Measurements from ENCODE around the gene TSPOAP1. TPM values are rescaled to one million over a fixed set of nuclear protein-coding genes. Genes with fewer than 3 reads are reported as not detected.

The TSPOAP1 gene
- total and polyA plus RNA-seq, 2 of the 13 experiments (the other 11 are each of a cell fraction or from before 2014, with no cell fraction given), result not detected

DNA sequence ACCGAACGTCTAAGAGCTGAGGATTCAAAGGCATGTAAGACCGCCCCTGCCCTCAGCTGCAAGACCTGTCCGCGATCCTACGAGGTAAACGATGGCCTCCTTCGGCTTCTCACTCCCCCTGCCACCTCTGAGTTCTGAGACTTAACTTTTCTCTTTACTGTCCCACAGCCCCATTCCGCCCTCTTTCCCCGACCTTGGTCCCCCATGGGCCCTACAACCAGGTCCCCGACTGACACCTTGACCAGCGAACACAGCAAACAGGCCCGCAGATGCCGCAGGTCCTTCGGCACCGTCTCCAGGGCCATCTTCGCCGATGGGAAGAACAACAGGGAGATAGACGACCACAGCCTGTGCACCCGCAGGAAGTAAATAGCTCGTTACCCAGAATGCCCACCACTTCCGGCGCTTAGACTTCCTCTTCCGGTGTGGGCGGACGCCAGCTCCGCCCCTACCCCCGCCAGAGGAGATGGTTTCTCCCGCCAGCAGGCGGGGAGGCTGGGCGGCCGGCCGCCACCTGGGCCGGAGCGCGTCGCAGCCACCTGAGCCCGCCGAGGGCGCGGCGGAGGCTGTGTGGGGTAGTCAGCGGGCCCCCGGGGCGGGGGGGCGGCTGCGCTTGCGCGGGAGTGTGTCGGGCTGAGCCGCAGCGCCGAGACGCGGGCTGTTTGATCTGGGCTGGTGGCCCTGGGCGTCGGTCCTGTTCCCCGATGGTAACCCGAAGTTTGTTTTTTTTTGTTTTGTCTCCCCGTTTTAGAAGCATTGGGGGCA, 23.4 kb upstream of the TSPOAP1 start, which contains the start of gene SUPT4H1 (continued):
- TF ChIP-seq HDAC2 (CRISPR knock-in tag; IDR thresholded peaks at IDR 0.05) (peak; percentile 83), ZNF781 (CRISPR knock-in tag; IDR thresholded peaks at IDR 0.05; ENCODE audit: borderline replicate concordance, not compliant biosample characterization) (peak; percentile 86), DMAP1 (CRISPR knock-in tag; IDR thresholded peaks at IDR 0.05) (peak; percentile 76), HNF4G (IDR thresholded peaks at IDR 0.05; ENCODE audit: borderline replicate concordance, low read depth, low read length) (no peak), HNF4G (CRISPR knock-in tag; IDR thresholded peaks at IDR 0.05; ENCODE audit: borderline replicate concordance, low read depth) (peak; percentile 55; the same call in 1 of the 2 replicates), ZNF318 (CRISPR knock-in tag; IDR thresholded peaks at IDR 0.05) (peak; percentile 20; the same call in 1 of the 2 replicates), CEBPB (IDR thresholded peaks at IDR 0.05; ENCODE audit: borderline replicate concordance, low read depth, low read length) (no peak), NFE2L2 (IDR thresholded peaks at IDR 0.05; ENCODE audit: low read length) (no peak), ZNF713 (CRISPR knock-in tag; IDR thresholded peaks at IDR 0.05) (peak; percentile 92; the same call in 1 of the 2 replicates), EED (CRISPR knock-in tag; IDR thresholded peaks at IDR 0.05) (peak; percentile 40; the same call in 1 of the 2 replicates), SMC3 (IDR thresholded peaks at IDR 0.05; ENCODE audit: low read length) (no peak; the same call in none of the 2 replicates), PRPF4 (IDR thresholded peaks at IDR 0.05; ENCODE audit: low read depth, low read length, poor library complexity, severe bottlenecking) (no peak), SSRP1 (CRISPR knock-in tag; IDR thresholded peaks at IDR 0.05) (no peak), WIZ (CRISPR knock-in tag; IDR thresholded peaks at IDR 0.05) (no peak), KLF11 (CRISPR knock-in tag; IDR thresholded peaks at IDR 0.05) (peak; percentile 54; the same call in 1 of the 2 replicates), HMG20A (CRISPR knock-in tag; IDR thresholded peaks at IDR 0.05; ENCODE audit: borderline replicate concordance) (0 out of 2 replicates have a peak, but pooled peaks have one; percentile 12)
- TF ChIP-seq, protein P1, sequence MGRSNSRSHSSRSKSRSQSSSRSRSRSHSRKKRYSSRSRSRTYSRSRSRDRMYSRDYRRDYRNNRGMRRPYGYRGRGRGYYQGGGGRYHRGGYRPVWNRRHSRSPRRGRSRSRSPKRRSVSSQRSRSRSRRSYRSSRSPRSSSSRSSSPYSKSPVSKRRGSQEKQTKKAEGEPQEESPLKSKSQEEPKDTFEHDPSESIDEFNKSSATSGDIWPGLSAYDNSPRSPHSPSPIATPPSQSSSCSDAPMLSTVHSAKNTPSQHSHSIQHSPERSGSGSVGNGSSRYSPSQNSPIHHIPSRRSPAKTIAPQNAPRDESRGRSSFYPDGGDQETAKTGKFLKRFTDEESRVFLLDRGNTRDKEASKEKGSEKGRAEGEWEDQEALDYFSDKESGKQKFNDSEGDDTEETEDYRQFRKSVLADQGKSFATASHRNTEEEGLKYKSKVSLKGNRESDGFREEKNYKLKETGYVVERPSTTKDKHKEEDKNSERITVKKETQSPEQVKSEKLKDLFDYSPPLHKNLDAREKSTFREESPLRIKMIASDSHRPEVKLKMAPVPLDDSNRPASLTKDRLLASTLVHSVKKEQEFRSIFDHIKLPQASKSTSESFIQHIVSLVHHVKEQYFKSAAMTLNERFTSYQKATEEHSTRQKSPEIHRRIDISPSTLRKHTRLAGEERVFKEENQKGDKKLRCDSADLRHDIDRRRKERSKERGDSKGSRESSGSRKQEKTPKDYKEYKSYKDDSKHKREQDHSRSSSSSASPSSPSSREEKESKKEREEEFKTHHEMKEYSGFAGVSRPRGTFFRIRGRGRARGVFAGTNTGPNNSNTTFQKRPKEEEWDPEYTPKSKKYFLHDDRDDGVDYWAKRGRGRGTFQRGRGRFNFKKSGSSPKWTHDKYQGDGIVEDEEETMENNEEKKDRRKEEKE (IDR thresholded peaks at IDR 0.05), result no peak
- TF ChIP-seq, protein P2, sequence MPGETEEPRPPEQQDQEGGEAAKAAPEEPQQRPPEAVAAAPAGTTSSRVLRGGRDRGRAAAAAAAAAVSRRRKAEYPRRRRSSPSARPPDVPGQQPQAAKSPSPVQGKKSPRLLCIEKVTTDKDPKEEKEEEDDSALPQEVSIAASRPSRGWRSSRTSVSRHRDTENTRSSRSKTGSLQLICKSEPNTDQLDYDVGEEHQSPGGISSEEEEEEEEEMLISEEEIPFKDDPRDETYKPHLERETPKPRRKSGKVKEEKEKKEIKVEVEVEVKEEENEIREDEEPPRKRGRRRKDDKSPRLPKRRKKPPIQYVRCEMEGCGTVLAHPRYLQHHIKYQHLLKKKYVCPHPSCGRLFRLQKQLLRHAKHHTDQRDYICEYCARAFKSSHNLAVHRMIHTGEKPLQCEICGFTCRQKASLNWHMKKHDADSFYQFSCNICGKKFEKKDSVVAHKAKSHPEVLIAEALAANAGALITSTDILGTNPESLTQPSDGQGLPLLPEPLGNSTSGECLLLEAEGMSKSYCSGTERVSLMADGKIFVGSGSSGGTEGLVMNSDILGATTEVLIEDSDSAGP (CRISPR knock-in tag; IDR thresholded peaks at IDR 0.05; ENCODE audit: borderline replicate concordance), result peak; percentile 83

Measured in HepG2 (cell line).